Smooth muscle cell (in vitro differentiated cells): ENCODE measurements around the gene NAGS. TPM values are rescaled to one million over a fixed set of nuclear protein-coding genes. Genes with fewer than 3 reads are reported as not detected.
A peak's percentile ranks its signal among the peaks of the same experiment; 100 is the strongest.
"Not testable (repeated sequence)": the region's sequence is repeated elsewhere in the genome, so short reads cannot be mapped to it uniquely, and the experiment has no call there.

ENCODE experiments used
- DNase-seq: peaks from one replicate; lab custom pipeline; 2025; ENCODE audit not compliant: unreplicated experiment; lab: John Stamatoyannopoulos, UW
- H2AFZ ChIP-seq: fragments of 200-600 bp; sonication (generic); 2 replicates; pipeline ENCODE4 v1.6.0; 2016; ENCODE audit warnings: antibody characterized with exemption, low read depth, mild to moderate bottlenecking
- H3F3A ChIP-seq: fragments of 200-600 bp; sonication (generic); 2 replicates; pipeline ENCODE4 v1.6.0; 2017; ENCODE audit warnings: antibody characterized with exemption, low read depth
- H3K27ac ChIP-seq: fragments of 200-600 bp; sonication (generic); 2 replicates; pipeline ENCODE4 v1.5.1; 2016; ENCODE audit warnings: low read depth, mild to moderate bottlenecking
- H3K27me3 ChIP-seq: fragments of 200-600 bp; sonication (generic); 2 replicates; pipeline ENCODE4 v1.6.1; 2016; ENCODE audit warnings: low read depth, mild to moderate bottlenecking
- H3K36me3 ChIP-seq: fragments of 200-600 bp; sonication (generic); 2 replicates; pipeline ENCODE4 v1.5.1; 2016; ENCODE audit warnings: low read depth
- H3K4me1 ChIP-seq: fragments of 200-600 bp; sonication (generic); 2 replicates; pipeline ENCODE4 v1.5.1; 2016; ENCODE audit warnings: low read depth
- H3K4me2 ChIP-seq: fragments of 200-600 bp; sonication (generic); 2 replicates; pipeline ENCODE4 v1.6.0; 2016; ENCODE audit warnings: mild to moderate bottlenecking
- H3K4me3 ChIP-seq: fragments of 200-600 bp; sonication (generic); 2 replicates; pipeline ENCODE4 v1.5.1; 2016; ENCODE audit warnings: mild to moderate bottlenecking
- H3K79me2 ChIP-seq: fragments of 200-600 bp; sonication (generic); 2 replicates; pipeline ENCODE4 v1.6.0; 2016; ENCODE audit warnings: low read depth, mild to moderate bottlenecking
- H3K9ac ChIP-seq: fragments of 200-600 bp; sonication (generic); 2 replicates; pipeline ENCODE4 v1.6.0; 2016; ENCODE audit warnings: low read depth
- H3K9me3 ChIP-seq: fragments of 200-600 bp; sonication (generic); replicated peaks from 2 replicates; pipeline ENCODE4 v1.5.1; 2016; ENCODE audit warnings: low read depth
- H4K20me1 ChIP-seq: fragments of 200-600 bp; sonication (generic); 2 replicates; pipeline ENCODE4 v1.6.0; 2016; ENCODE audit warnings: low read depth
- WGBS: methylation state at CpG from one replicate; pipeline ENCODE4 v1.1.7; 2016; ENCODE audit warnings: low lambda C conversion rate; 5-methylcytosine and 5-hydroxymethylcytosine counted together
- polyA plus RNA-seq: library from polyadenylated mRNA; unstranded; fragments of >200 nt; fragmentation: Nextera tagmentation; extraction: Ambion mirVana; gene quantifications from 2 replicates; pipeline ENCODE4 v1.2.1, GENCODE V29; 2016
- total RNA-seq: library from RNA; depleted of rRNA; stranded (reverse); fragments of >200 nt; gene quantifications from 2 replicates; pipeline ENCODE4 v1.2.3, GENCODE V29; 2014
- TF ChIP-seq, protein P1 (sequence below): fragments of 200-600 bp; sonication (generic); IDR thresholded peaks from 2 replicates; pipeline ENCODE4 v1.5.1; 2017; ENCODE audit warnings: borderline replicate concordance, mild to moderate bottlenecking, antibody characterized with exemption; ENCODE audit not compliant: insufficient read depth, poor library complexity, severe bottlenecking

Gene NAGS
- total and polyA plus RNA-seq, 2 experiments from 2014 or later, result 1.3 to 1.5 TPM

DNA sequence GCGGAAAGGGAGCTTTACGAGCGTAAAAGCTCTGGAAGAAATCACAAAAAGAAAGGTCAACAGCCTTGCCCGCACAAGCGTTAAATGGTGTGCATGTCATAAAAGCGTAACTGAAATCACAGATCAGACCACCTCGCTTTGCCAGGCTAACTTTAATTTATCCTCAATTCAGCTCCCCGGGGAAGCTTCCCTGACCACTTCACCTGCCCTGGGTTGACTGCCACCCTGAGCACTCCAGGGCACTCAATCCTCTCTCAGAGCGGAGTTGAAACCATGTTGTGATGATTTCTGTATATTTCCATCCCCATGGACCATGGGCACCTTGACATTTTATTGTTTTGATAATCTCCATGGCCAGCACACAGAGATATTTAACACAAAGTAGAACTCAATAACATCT is 16.1 kb upstream of the NAGS start:
- Histone ChIP-seq H2AFZ (no peak overlapping the region), H3K4me2 (no peak overlapping the region), H3K27ac (no peak overlapping the region), H3K27me3 (peaks cover 47% of the 10 kb centered on the region), H3F3A (no peaks in the 10 kb centered on the region), H4K20me1 (no peaks in the 10 kb centered on the region), H3K9ac (no peak overlapping the region), H3K9me3 (no peaks in the 10 kb centered on the region), H3K79me2 (no peaks in the 10 kb centered on the region), H3K4me3 (no peak overlapping the region), H3K4me1 (peaks cover 12% of the 10 kb centered on the region), H3K36me3 (no peaks in the 10 kb centered on the region)
- WGBS, result 91% methylated on average over 9 of the region's 9 CpGs
- no peak for DNase-seq
- TF ChIP-seq, protein P1, sequence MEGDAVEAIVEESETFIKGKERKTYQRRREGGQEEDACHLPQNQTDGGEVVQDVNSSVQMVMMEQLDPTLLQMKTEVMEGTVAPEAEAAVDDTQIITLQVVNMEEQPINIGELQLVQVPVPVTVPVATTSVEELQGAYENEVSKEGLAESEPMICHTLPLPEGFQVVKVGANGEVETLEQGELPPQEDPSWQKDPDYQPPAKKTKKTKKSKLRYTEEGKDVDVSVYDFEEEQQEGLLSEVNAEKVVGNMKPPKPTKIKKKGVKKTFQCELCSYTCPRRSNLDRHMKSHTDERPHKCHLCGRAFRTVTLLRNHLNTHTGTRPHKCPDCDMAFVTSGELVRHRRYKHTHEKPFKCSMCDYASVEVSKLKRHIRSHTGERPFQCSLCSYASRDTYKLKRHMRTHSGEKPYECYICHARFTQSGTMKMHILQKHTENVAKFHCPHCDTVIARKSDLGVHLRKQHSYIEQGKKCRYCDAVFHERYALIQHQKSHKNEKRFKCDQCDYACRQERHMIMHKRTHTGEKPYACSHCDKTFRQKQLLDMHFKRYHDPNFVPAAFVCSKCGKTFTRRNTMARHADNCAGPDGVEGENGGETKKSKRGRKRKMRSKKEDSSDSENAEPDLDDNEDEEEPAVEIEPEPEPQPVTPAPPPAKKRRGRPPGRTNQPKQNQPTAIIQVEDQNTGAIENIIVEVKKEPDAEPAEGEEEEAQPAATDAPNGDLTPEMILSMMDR, result no peak

DNA sequence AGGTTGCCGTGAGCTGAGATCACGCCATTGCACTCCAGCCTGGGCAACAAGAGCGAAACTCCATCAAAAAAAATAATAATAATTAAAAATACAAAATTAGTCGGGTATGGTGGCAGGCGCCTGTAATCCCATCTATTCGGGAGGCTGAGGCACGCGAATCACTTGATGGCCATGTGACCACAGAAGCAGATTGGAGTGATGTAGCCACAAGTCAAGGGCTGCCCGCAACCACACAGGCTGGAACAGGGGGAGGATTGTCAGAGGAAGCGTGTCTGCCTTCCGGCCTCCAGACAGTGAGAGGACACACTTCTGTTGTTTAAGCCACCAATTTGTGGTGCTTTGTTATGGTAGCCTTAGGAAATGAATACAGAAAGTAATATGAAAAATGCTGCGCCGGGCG is 11.8 kb upstream of the NAGS start:
- 93% methylated on average over 14 of the region's 14 CpGs for WGBS
- DNase-seq, result no peak
- no peak overlapping the region for H3K4me3 ChIP-seq
- no peaks in the 10 kb centered on the region for H3F3A ChIP-seq
- no peak overlapping the region for H2AFZ ChIP-seq
- H3K4me1 ChIP-seq, result no peaks in the 10 kb centered on the region
- TF ChIP-seq, protein P1, result no peak
- H3K27me3 ChIP-seq, result peaks cover 30% of the 10 kb centered on the region
- H3K9me3 ChIP-seq, result no peaks in the 10 kb centered on the region
- H3K9ac ChIP-seq, result no peak overlapping the region
- H3K4me2 ChIP-seq, result no peak overlapping the region
- H3K36me3 ChIP-seq, result no peaks in the 10 kb centered on the region
- H3K79me2 ChIP-seq, result no peaks in the 10 kb centered on the region
- no peak overlapping the region for H3K27ac ChIP-seq
- no peaks in the 10 kb centered on the region for H4K20me1 ChIP-seq

DNA sequence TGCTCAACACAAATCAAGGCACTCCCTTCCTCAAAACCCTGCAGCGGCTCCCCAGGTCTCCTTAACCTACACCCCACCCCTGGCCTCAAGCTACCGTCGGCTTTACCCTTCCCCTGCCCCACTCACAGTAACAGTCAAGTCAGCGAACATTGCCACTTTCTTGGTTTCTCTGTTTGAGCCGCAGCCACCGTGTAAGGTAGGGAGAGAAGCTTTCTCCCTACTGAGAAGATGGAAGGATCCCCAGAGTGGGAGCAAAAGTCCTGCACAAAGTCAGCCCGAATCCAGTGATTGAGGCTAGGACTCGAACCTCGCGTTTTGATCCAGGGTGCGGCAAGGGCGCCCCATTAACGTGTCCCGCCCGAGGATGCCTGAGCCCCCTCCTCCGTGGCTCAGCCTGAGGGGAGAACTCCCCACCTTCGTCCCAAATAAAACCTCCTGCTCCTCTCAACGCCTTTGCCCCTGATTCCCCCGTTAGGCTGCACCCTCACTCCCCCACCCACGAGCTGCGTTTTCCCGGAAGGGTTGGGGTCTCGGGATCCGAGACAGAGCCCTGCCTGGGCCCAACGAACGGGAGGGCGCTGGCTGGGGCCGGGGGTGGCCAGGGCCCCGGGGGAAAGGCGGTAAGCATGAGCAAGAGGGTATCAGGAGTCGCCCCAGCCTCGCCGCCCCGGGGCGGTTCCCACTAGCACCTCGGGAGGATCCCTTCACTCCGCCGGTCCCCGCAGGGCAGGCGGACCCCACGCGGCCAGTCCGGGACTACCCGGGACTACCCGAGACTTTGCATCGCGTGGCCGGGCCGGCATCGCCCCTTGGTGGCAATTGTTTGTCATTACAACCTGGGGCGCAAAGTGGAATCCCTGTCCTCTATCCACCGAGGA is 9.9 kb upstream of the NAGS start:
- Histone ChIP-seq H3K27ac (no peak overlapping the region), H3K9ac (no peak overlapping the region), H2AFZ (peak overlapping the region; percentile 69), H3K9me3 (no peaks in the 10 kb centered on the region), H3K4me3 (peak overlapping the region; percentile 43), H3K4me2 (peak overlapping the region; percentile 91), H4K20me1 (no peaks in the 10 kb centered on the region), H3F3A (no peaks in the 10 kb centered on the region), H3K79me2 (no peaks in the 10 kb centered on the region), H3K36me3 (no peaks in the 10 kb centered on the region), H3K4me1 (no peaks in the 10 kb centered on the region), H3K27me3 (peaks cover 21% of the 10 kb centered on the region)
- TF ChIP-seq, protein P1, result peak; percentile 90
- WGBS, result 22% methylated on average over 47 of the region's 52 CpGs
- DNase-seq, result peak; percentile 41

DNA sequence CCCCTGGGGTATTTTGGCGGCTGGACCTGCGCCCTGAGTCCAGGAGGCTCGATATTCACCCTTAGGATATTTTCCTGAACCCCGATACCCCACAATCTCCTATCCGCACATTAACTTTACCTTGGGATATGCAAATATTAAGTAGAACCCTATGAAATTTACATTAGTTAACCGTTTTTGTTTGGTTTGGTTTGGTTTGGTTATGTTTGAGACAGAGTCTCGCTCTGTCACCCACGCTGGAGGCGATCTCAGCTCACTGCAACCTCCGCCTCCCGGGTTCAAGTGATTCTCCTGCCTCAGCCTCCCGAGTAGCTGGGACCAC is 9.3 kb upstream of the NAGS start:
- no peak overlapping the region for H2AFZ ChIP-seq
- H3K4me1 ChIP-seq, result no peaks in the 10 kb centered on the region
- peak overlapping the region; percentile 91 for H3K4me2 ChIP-seq
- TF ChIP-seq, protein P1, result no peak
- no peak overlapping the region for H3K9ac ChIP-seq
- H3F3A ChIP-seq, result no peaks in the 10 kb centered on the region
- H3K36me3 ChIP-seq, result no peaks in the 10 kb centered on the region
- no peak overlapping the region for H3K27ac ChIP-seq
- H3K27me3 ChIP-seq, result peaks cover 21% of the 10 kb centered on the region
- no peaks in the 10 kb centered on the region for H4K20me1 ChIP-seq
- no peak overlapping the region for H3K4me3 ChIP-seq
- DNase-seq, result no peak
- no peaks in the 10 kb centered on the region for H3K9me3 ChIP-seq
- H3K79me2 ChIP-seq, result no peaks in the 10 kb centered on the region
- WGBS, result 27% methylated on average over 12 of the region's 12 CpGs

DNA sequence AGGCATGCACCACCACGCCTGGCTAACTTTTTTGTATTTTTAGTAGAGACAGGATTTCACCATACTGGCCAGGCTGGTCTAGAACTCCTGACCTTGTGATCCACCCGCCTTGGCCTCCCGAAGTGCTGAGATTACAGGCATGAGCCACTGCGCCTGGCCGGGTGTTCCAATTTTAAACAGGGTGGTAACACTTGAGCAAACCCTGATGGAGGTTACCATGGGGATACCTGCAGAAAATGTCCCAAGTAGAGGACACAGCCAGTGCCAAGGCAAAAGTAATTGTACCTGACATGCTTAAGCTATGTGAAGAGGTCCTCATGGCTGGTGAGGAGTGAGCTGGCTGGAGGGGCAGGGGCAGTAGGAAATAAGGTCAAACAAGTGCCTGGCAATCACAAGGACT is 7.2 kb upstream of the NAGS start:
- H3K4me2 ChIP-seq, DNase-seq, H4K20me1 ChIP-seq, H3K4me1 ChIP-seq, H3K9me3 ChIP-seq, H3K36me3 ChIP-seq, H3K9ac ChIP-seq, H3F3A ChIP-seq, H3K4me3 ChIP-seq, H3K79me2 ChIP-seq, H3K27ac ChIP-seq, H2AFZ ChIP-seq: not testable (repeated sequence)
- WGBS, result 85% methylated on average over 5 of the region's 5 CpGs
- peaks cover 21% of the 10 kb centered on the region for H3K27me3 ChIP-seq
